Superior temporal gyrus (tissue), 1 donor: ENCODE data around the gene LYVE1.

Experiments
- DNase-seq: peaks from one replicate; pipeline ENCODE4 v3.0.0-alpha.2; 2016; ENCODE audit errors: extremely low spot score

The LYVE1 gene

GRCh38 chr11:10558288-10558687 lies 10.2 kb downstream of the LYVE1 start:
- DNase-seq, result no peak

GRCh38 chr11:10556590-10556989 lies 11.9 kb downstream of the LYVE1 start:
- DNase-seq, result no peak

GRCh38 chr11:10551845-10552352 lies 16.6 kb downstream of the LYVE1 start:
- no peak for DNase-seq

GRCh38 chr11:10551290-10551592 lies 17.2 kb downstream of the LYVE1 start:
- no peak for DNase-seq

- DNase-seq, result no peak
Observed at GRCh38 chr11:10550503-10551289, 17.8 kb downstream of the LYVE1 start.

- no peak for DNase-seq
Observed at GRCh38 chr11:10544491-10545465, 23.7 kb downstream of the LYVE1 start.

GRCh38 chr11:10543782-10544181 lies 24.7 kb downstream of the LYVE1 start:
- no peak for DNase-seq

- DNase-seq, result no peak
Observed at GRCh38 chr11:10542776-10543175, 25.7 kb downstream of the LYVE1 start.

- peak; percentile 51 for DNase-seq
Observed at GRCh38 chr11:10541561-10541930, 26.9 kb downstream of the LYVE1 start.

GRCh38 chr11:10540915-10541560 lies 27.4 kb downstream of the LYVE1 start, which contains the start of gene RNF141:
Gene RNF141, minus strand, starts transcription at chr11:10541187. Its CDS starts 7,029 bp downstream, at chr11:10534158.
- DNase-seq, result peak; percentile 93

- DNase-seq, result no peak
Observed at GRCh38 chr11:10540546-10540914, 27.9 kb downstream of the LYVE1 start.

GRCh38 chr11:10539339-10539738 lies 29.1 kb downstream of the LYVE1 start:
- no peak for DNase-seq

GRCh38 chr11:10538924-10539323 lies 29.5 kb downstream of the LYVE1 start:
- no peak for DNase-seq

- no peak for DNase-seq
Observed at GRCh38 chr11:10537600-10537999, 30.9 kb downstream of the LYVE1 start.

- DNase-seq, result no peak
Observed at GRCh38 chr11:10534316-10534715, 34.1 kb downstream of the LYVE1 start.

GRCh38 chr11:10533323-10533722 lies 35.1 kb downstream of the LYVE1 start:
- DNase-seq, result no peak

GRCh38 chr11:10532526-10532925 lies 35.9 kb downstream of the LYVE1 start:
- no peak for DNase-seq

GRCh38 chr11:10529279-10529678 lies 39.2 kb downstream of the LYVE1 start:
- DNase-seq, result peak; percentile 18

GRCh38 chr11:10528121-10528520 lies 40.3 kb downstream of the LYVE1 start:
- peak; percentile 36 for DNase-seq

- DNase-seq, result peak; percentile 78
Observed at GRCh38 chr11:10526974-10527918, 41.2 kb downstream of the LYVE1 start.

- DNase-seq, result peak; percentile 32
Observed at GRCh38 chr11:10524471-10524870, 44.0 kb downstream of the LYVE1 start.
